GM23248 (cell line): ENCODE results near the gene AP1S3.

Experiments
- EZH2 ChIP-seq: fragments of 200-600 bp; sonication (generic); IDR thresholded peaks from 2 replicates; pipeline ENCODE4 v1.6.1; 2018; ENCODE audit warnings: antibody characterized with exemption, mild to moderate bottlenecking; ENCODE audit not compliant: insufficient read depth, poor library complexity, severe bottlenecking
- EZH2phosphoT487 ChIP-seq: fragments of 200-600 bp; sonication (generic); IDR thresholded peaks from 2 replicates; pipeline ENCODE4 v1.6.1; 2018; ENCODE audit warnings: antibody characterized with exemption, moderate library complexity, mild to moderate bottlenecking, low read depth; ENCODE audit not compliant: insufficient read depth

GRCh38 chr2:223868005-223868404, 30.6 kb upstream of the AP1S3 start:
- TF ChIP-seq EZH2 (no peak), EZH2phosphoT487 (no peak)
